Stimulated activated CD8-positive, alpha-beta memory T cell treated with anti-CD3 and anti-CD28 coated beads, Interleukin-12 subunit alpha, Interleukin-12 subunit beta, amount 100 ng/mL, for 1 hour (primary cell): Measurements from ENCODE around the gene SIDT2.
"Not testable (repeated sequence)": the region's sequence is repeated elsewhere in the genome, so short reads cannot be mapped to it uniquely, and the experiment has no call there.

Experiments used
- DNase-seq: peaks from one replicate; pipeline ENCODE4 v3.0.0-alpha.2; 2020; ENCODE audit warnings: low read depth

The SIDT2 gene

DNA sequence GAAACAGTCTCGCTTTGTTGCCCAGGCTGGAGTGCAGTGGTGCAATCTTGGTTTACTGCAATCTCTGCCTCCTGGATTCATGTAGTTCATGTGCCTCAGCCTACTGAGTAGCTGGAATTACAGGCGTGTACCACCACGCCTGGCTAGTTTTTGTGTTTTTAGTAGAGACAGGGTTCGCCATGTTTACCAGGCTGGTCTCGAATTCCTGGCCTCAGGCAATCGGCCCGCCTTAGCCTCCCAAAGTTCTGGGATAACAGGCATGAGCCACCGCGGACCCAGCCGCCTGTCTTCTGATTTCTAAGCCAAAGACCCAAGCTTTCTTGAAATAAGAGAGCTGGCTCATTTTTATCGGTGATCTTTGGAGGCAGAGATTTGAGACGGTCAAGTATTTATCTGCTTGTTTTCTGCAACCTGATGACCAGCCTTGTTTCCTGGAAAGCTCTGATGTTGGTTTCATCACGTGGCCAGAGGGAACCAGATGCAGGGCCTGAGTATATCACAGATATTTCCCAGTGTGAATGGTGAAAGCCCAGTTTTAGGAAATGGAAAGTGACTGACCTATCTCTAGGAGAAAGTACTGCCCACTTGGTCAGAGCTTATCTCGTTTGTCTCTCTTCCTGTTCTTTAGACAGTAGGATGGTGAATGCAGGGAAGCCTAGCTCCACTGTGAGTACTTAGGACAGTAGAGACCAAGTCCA is 5.7 kb upstream of the SIDT2 start:
- no peak for DNase-seq

DNA sequence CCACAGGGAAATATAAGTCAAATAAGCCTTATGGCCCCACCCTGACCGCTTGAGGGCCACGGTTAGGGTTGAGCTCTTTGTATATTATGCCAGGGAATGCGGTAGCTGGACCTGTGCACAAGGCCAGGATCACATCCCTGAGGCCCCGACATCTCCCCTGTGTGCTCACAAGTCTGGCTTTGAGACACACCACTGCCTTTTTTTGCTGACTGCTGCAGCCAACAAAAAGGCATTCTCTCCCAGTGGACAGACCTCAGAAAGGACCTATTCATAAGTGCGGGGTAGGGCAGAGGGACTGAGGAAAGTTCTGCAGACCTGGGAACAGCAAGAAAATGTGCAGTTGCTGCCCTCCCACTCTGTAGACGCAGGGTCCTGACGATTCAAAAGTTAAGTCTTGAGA is 3.4 kb upstream of the SIDT2 start:
- no peak for DNase-seq

DNA sequence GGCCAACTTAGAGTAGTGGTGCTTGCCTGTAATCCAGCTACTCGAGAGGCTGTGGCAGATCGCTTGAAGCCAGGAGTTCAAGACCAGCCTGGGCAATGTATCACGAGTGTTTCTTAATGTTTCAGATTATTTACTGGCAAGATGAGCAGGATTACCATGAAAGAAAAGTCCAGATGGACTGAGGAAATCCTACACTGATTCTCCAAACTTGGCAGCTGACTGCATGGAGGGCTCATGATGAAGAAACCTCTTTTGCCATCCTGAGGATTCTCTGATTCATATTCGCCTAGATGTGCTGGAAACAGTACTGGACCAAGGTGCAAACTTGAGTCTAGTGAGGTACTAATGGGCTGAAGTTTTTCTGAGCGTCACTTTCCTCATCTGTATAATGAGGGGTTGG is 2.8 kb upstream of the SIDT2 start:
- no peak for DNase-seq

DNA sequence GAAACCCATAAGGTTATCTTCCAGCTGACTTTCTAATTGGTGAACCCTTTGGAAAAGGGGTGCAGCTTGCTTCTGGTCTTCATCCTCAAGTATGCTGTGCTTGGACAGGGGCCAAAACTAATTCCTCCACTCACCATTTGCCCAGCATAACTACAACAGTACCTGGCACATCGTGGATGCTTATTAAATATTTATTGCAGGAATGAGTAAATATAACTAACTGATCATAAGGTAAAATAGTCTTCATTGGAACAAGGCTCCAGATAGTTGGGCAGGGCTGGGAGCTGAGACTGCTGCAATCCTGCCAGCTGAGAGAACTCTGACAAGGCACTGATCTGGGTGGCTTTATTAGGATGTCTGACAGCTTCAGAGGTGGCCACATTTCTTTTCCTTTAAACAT is 2.4 kb upstream of the SIDT2 start:
- no peak for DNase-seq

DNA sequence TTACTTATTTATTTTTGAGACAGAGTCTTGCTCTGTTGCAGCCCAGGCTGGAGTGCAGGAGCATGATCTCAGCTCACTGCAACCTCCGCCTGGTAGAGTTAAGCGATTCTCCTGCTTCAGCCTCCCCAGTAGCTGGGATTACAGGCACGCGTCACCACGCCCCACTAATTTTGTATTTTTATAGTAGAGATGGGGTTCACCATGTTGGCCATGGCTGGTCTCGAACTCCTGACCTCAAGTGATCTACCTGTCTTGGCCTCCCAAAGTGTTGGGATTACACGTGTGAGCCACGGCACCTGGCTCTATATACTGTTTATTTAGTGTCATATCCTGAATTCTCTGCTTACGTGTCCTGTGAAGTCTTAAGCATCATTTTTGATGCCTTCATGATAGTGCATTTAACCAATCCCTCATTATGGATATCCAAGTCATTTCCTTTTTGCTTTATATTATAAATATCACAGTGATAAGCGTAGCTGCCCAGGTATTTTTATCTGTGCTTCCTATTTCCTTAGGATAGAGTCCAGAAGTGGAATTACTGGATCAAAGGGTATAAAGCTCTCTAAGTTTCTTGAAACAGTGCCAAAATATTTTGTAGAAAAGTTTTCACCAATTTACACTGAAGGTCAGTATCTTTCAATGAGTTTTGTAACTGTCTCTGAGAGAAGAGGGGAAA is 871 bp upstream of the SIDT2 start:
- no peak for DNase-seq

DNA sequence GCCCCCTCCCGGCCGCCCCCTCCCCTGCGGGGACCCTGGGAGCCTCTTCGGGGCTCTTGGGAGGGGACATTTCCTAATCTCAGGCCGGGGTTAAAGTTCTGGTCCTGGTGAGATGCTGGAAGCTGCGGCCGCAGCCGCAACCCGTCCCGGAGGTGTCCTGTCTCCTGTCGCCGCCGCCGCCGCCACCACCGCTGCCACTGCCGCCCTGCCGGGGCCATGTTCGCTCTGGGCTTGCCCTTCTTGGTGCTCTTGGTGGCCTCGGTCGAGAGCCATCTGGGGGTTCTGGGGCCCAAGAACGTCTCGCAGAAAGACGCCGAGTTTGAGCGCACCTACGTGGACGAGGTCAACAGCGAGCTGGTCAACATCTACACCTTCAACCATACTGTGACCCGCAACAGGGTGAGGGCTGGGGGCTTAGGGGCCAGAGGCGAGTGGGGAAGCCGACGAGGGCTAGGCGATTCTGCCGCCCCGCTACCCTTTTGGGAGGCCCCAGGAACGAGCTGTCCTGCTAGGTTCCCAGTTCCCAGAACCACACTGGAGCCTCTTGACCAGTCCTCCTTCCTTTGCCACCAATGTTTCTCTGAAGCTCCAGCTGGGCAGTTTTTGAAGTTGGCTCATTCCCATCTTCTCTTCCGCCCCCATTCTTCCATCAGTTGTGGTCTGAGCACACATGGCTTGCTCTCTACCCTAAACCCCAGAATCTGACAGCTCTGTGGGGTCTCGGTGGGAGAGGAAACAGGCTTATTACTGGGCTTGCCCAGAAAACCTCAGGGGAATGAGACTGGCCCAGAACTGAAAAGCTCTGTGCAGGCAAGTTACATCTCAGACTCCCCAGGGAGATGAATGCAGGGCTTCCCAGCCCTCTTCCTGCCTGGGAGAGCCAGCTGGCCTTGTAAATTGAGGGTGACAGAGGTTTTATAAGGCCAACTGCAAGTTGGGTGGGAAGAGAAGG is 781 bp downstream of the SIDT2 start:
- peak; percentile 19 for DNase-seq

DNA sequence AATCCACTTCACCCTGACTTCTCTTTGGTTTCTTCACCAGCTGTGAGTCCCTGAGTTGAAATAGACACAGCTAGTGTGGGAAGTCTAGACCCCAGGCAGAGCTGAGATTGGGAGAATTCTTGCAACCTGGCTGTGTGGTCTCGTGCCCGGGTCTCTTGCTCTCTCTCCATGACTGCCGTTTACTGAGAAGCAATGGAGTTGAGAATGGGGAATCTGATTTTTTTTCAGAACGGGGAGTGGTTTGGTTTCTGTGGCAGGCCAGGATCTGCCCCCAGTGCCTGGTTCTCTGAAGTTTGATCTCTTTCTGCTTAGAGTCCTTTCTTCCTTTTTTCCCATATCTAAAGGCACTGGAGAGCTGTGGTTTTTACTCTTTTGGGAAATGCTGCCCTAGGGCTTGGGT is 1.5 kb downstream of the SIDT2 start:
- no peak for DNase-seq

DNA sequence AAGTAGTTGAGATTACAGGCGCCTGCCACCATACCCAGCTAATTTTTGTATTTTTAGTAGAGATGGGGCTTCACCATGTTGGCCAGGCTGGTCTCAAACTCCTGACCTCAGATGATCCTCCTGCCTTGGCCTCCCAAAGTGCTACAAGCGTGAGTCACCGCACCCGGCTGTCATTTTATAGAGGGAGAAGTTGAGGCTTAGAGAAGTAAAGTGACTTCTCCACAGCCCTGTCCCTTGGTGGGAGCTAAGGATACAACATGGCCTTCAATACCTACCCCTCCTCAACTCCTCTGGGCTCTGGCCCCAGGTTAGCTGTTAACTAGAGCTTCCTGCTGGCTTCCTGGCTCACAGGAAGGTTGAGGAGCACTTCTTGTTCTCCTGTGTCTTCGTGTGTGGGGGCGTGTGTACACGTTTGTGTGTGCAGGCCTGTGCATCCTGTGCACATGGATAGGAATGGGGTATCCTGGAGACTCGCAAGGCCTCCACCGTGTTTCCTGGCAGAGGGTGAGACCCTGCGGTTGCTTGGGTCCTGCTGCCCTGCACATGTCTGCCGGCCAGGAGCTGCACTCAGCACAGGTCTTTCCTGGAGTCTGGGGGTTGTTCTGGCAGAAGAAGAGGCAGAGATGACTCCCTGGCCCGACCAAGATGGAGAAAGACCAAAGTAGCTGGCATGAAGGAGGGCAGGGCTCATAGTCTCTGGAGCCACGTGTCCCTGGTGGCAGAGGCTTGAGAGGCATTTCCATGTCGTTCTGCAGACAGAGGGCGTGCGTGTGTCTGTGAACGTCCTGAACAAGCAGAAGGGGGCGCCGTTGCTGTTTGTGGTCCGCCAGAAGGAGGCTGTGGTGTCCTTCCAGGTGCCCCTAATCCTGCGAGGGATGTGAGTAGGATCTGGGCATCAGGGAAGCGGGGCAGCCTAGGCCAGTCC is 2.4 kb downstream of the SIDT2 start:
- DNase-seq = peak; percentile 22

DNA sequence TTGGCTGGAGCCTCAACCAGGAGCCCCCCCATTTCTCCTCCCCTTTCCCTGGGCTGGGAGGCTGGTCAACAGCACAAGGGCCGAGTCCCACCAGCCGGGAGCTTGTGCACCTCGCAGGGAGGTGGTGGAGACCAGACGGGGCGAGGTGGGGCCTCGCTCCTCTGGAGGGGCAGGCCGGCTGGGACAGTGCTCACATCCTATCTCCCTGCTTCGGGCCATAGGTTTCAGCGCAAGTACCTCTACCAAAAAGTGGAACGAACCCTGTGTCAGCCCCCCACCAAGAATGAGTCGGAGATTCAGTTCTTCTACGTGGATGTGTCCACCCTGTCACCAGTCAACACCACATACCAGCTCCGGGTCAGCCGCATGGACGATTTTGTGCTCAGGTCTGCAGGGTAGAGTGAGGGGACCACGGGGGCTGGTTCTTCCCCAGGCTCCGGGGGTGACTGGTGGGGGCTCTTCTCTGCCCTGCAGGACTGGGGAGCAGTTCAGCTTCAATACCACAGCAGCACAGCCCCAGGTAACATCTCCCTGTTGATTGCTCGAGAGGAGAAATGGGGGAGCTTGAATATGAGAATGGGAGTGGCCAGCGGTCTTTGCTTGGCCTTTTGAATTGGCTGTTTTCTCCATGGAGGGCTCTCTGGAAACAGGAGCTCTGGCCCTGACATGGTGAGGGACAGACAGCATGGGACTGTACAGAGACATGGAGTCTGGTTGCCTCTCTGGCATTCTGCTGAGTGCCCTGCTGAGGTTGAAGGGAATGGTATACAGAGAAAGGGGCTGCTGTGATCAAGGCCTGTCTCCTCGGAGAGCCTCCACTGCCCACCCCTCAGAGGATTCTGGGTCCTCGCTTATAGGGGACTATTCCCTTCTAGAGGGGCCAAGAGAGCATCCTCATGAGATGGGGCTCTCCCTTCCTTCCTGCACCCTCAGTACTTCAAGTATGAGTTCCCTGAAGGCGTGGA is 3.3 kb downstream of the SIDT2 start:
- DNase-seq = no peak

DNA sequence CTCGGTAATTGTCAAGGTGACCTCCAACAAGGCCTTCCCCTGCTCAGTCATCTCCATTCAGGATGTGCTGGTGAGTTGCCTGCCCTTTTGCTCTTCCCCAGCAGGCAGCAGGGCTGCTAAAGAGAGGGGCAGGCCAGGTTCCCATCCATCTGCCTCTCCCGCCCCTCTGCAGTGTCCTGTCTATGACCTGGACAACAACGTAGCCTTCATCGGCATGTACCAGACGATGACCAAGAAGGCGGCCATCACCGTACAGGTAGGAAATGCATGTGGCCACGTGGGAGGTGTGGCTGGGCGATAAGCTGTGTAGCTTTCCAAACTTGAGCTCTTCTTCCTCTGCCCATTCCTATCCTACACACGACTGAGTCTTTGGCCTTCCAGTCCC is 4.0 kb downstream of the SIDT2 start:
- DNase-seq = no peak

DNA sequence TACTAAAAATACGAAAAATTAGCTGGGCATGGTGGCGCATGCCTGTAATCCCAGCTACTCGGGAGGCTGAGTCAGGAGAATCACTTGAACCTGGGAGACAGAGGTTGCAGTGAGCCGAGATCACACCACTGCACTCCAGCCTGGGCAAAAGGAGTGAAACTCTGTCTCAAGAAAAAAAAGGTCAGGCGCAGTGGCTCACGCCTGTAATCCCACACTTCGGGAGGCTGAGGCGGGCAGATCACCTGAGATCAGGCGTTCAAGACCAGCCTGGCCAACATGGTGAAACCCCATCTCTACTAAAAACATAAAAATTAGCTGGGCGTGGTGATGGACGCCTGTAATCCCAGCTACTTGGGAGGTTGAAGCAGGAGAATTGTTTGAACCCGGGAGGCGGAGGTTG is 4.6 kb downstream of the SIDT2 start:
- not testable (repeated sequence) for DNase-seq

DNA sequence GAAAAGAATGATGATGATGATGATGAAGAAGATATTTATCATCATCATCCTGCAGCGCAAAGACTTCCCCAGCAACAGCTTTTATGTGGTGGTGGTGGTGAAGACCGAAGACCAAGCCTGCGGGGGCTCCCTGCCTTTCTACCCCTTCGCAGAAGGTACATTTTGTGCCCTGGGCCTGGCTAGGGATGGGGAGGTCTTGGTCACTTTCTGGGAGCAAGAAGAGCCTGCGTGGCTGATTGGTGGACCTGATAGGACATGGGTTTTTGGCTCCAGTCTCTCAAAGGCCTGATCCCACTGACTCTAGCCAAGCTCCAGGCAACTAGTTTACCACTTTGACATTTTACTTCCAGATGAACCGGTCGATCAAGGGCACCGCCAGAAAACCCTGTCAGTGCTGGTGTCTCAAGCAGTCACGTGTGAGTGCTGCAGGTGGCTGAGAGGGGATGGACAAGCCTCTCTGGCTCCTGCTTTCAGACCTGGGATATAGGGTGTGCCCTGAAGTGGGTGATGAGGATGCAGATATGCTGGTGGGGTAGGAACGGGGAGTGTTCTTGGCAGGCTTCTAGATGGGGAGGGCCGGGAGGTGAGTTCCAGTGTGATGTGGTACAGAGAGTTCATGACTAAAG is 5.3 kb downstream of the SIDT2 start:
- DNase-seq = no peak

DNA sequence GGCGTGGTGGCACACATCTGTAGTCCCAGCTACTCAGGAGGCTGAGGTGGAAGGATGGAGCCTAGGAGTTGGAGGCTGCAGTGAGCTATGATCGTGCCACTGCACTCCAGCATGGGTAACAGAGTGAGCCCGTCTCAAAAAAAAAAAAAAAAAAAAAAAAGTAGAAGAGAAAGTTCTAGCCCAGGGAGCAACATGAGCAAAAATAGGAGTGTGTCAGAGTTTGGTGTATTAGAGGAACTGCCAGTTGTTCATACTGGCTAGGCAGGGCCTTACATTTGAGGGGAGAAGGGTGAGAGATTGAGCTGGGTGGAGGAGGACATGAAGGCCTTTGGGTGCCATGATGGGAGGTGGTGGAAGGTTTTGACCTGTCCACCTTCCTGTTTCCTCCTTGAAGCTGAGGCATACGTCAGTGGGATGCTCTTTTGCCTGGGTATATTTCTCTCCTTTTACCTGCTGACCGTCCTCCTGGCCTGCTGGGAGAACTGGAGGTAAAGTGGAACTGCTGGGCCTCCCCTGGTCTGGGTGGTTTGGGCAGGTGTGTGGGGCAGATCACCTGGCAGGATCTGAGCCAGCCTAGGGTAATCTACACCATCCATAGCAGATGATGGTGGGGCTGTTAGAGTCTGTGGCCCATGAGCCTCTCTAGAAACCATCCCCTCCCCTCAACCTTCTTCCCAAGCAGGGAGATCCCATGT is 7.3 kb downstream of the SIDT2 start:
- no peak for DNase-seq

DNA sequence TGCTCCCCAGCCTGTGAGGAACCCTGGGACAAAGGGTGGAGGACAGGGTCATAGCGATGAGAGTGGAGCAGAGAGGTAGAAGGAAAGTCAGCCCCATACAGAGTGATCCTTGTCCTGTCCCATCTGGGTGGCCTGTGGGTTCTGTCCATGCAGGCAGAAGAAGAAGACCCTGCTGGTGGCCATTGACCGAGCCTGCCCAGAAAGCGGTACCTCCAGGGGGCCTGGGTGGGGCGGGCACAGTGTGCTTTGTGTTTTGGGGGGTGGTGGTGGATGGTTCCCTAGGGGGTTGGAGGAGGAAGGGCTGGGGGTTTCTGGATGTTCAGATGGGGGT is 7.9 kb downstream of the SIDT2 start:
- no peak for DNase-seq

DNA sequence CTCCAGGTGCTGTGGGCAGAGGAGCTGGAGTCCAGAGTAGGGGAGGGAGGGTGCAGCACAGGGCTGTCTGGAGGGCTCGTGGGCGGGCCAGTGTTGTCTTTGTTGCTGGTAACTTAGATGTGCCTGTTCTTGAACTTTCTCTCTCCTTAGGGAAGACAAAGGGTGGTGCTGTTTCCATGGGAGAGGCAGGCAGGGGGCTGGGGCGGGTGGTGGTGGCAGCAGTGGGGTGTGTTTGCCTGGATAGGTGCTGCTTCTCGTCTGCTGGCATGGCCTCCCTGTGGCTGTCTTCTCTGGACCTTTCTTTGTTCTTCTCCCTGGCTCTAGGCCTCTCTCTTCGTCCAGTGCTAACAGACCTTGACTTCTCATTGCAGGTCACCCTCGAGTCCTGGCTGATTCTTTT is 8.5 kb downstream of the SIDT2 start:
- no peak for DNase-seq

DNA sequence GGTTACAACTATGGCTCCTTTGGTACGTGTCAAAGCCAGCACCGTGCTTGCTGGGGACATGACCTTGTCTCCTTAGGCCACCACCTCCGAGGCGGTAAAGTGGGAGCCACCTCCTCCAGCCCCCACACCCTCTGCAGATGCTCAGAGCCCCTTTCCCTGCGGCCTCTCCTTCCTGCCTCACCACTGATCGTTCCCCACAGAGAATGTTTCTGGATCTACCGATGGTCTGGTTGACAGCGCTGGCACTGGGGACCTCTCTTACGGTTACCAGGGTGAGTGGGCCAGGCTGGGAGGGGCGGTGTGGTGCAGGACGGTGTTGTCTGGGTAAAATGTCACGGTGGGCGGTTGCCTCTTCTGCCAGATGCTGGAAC is 8.9 kb downstream of the SIDT2 start:
- no peak for DNase-seq

DNA sequence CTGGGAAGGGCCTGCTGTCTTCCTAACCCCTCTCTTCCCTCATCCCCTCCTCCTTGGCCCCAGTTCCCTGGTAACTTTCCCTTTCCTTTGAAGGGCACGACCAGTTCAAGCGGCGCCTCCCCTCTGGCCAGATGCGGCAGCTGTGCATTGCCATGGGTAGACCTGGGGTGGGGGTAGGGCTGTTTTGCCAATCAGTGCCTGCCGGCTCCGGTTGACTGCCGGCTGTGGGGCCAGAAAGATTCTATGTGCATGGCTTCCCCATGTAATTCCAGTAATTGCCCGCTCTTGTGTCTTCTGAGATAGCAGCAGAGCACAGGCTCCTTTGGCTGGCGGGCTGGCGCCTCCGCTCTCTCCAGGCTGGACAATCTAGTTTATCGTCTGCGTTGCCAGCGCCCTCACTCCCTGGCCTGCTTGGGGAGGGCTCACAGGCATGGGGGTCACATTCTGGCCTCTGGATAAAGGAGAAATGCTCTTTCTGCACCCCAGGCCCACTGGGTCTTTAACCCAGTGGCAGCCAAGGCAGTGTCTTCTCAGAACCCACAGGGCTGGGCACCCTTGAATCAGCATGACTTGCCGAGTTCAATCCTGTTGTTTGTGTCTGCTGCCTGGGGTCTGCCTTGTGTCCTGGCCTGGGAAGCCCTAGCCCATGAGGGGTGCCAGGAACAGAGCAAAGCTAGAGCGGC is 9.4 kb downstream of the SIDT2 start:
- DNase-seq = no peak

DNA sequence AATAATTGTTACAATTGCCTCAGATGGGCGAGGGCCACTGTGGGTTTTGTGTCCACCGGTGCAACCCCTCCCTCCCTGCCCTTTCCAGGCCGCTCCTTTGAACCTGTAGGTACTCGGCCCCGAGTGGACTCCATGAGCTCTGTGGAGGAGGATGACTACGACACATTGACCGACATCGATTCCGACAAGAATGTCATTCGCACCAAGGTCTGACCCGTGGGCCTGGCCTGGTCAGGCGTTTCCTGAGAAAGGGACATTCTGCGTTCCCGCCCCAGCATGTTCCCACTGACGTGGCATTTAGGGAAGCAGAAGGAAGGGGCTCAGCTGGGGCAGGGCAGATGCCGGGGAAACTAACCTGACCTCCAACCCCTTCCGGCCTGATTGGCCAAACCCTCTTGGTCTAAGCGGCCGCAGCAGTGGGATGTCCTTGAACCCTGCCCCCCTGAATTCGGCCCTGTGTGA is 10.1 kb downstream of the SIDT2 start:
- no peak for DNase-seq
